ENCODE measurements around the gene SPATS2. TPM values are rescaled to one million over a fixed set of nuclear protein-coding genes. Genes with fewer than 3 reads are reported as not detected.
A peak's percentile ranks its signal among the peaks of the same experiment; 100 is the strongest.

Gene SPATS2
- polyA plus RNA-seq, 1 of the 3 experiments (the other 2 are of a cell fraction): 72.9 TPM

GRCh38 chr12:49564686-49565405, 197.6 kb downstream of the SPATS2 start:
- Histone ChIP-seq H3K4me3 (ENCODE audit: low read depth in 2 of 2, low read length in 1 of 2) (no peak overlapping the region), H3K4me1 (ENCODE audit: control insufficient read depth in 1 of 2, insufficient read depth in 2 of 2, low read depth in 1 of 2, low read length in 1 of 2) (peaks cover 3 to 11% of the 10 kb centered on the region in 2 experiments; a peak in 3 of 4 replicates), H3K79me2 (ENCODE audit: insufficient read depth) (peaks cover 44% of the 10 kb centered on the region), H4K20me1 (ENCODE audit: insufficient read depth) (no peaks in the 10 kb centered on the region), H3K9me2 (no peaks in the 10 kb centered on the region), H3K27me3 (ENCODE audit: insufficient read depth) (no peaks in the 10 kb centered on the region), H3K36me3 (replicated peaks in 1 of 2; ENCODE audit: control insufficient read depth in 1 of 2, insufficient read depth in 2 of 2, low read length in 1 of 2) (peaks cover 17 to 54% of the 10 kb centered on the region in 2 experiments), H3K9ac (no peak overlapping the region), H3F3A (replicated peaks; ENCODE audit: insufficient read depth) (no peaks in the 10 kb centered on the region), H3K27ac (ENCODE audit: low read depth in 2 of 2, low read length in 1 of 2) (no peak overlapping the region), H2AFZ (ENCODE audit: low read depth) (no peak overlapping the region), H3K9me3 (no peaks in the 10 kb centered on the region), H3K4me2 (no peak overlapping the region)
- TF ChIP-seq ELF1 (IDR thresholded peaks at IDR 0.05): no peak
- TF ChIP-seq RXRA (IDR thresholded peaks at IDR 0.05; ENCODE audit: borderline replicate concordance, low read depth): no peak
- TF ChIP-seq RCOR1 (IDR thresholded peaks at IDR 0.05; ENCODE audit: low read length): no peak
- no peak for TF ChIP-seq MAX (IDR thresholded peaks at IDR 0.05; ENCODE audit: low read depth)
- no peak for TF ChIP-seq USF2 (IDR thresholded peaks at IDR 0.05; ENCODE audit: borderline replicate concordance, low read depth, low read length)
- TF ChIP-seq SMC3 (IDR thresholded peaks at IDR 0.05; ENCODE audit: low read depth, low read length): no peak
- no peak for TF ChIP-seq FOSL2 (IDR thresholded peaks at IDR 0.05; ENCODE audit: borderline replicate concordance, low read depth)
- no peak for TF ChIP-seq CHD2 (IDR thresholded peaks at IDR 0.05; ENCODE audit: low read length, partially characterized antibody)
- no peak for TF ChIP-seq CTCF (IDR thresholded peaks at IDR 0.05)
- CTCF ChIA-PET: interaction anchor here (0.6 to 4.8 kb wide), 7 partner anchors 11 to 218 kb away, joined by 3 to 20 read pairs (median 6); partner anchors contain the start of gene PRPF40B
- peak; percentile 5 for DNase-seq
- 95% methylated on average over 8 of the region's 8 CpGs for WGBS (ENCODE audit: low lambda C conversion rate)
- POLR2A ChIA-PET: no interaction called here

GRCh38 chr12:49565406-49566265, 198.4 kb downstream of the SPATS2 start:
- no peak for DNase-seq
- TF ChIP-seq GATA2 (CRISPR knock-in tag; IDR thresholded peaks at IDR 0.05) (no peak), NFIC (IDR thresholded peaks at IDR 0.05; ENCODE audit: borderline replicate concordance) (no peak), JUND (IDR thresholded peaks at IDR 0.05) (no peak), FOSL2 (IDR thresholded peaks at IDR 0.05; ENCODE audit: borderline replicate concordance, low read depth) (no peak), MXI1 (IDR thresholded peaks at IDR 0.05; ENCODE audit: low read depth, low read length) (no peak), IRF3 (IDR thresholded peaks at IDR 0.05; ENCODE audit: low read depth, low read length) (no peak), SIN3A (IDR thresholded peaks at IDR 0.05; ENCODE audit: borderline replicate concordance, low read depth, low read length) (no peak), USF2 (IDR thresholded peaks at IDR 0.05; ENCODE audit: borderline replicate concordance, low read depth, low read length) (no peak)
- CTCF ChIA-PET: interaction anchor here (0.6 to 4.8 kb wide), 9 partner anchors 12 to 228 kb away, joined by 3 to 20 read pairs (median 4); partner anchors contain the start of gene PRPF40B
- Histone ChIP-seq H3K4me3 (ENCODE audit: low read depth in 2 of 2, low read length in 1 of 2) (no peak overlapping the region), H3K9ac (no peak overlapping the region), H3K36me3 (replicated peaks in 1 of 2; ENCODE audit: control insufficient read depth in 1 of 2, insufficient read depth in 2 of 2, low read length in 1 of 2) (peaks cover 15 to 46% of the 10 kb centered on the region in 2 experiments), H4K20me1 (ENCODE audit: insufficient read depth) (no peaks in the 10 kb centered on the region), H3K4me1 (ENCODE audit: control insufficient read depth in 1 of 2, insufficient read depth in 2 of 2, low read depth in 1 of 2, low read length in 1 of 2) (peaks cover 7 to 11% of the 10 kb centered on the region in 2 experiments; a peak in 3 of 4 replicates), H3K9me2 (no peaks in the 10 kb centered on the region), H3K79me2 (ENCODE audit: insufficient read depth) (peaks cover 52% of the 10 kb centered on the region), H3K27me3 (ENCODE audit: insufficient read depth) (no peaks in the 10 kb centered on the region), H3K9me3 (no peaks in the 10 kb centered on the region), H3K4me2 (no peak overlapping the region), H2AFZ (ENCODE audit: low read depth) (no peak overlapping the region), H3F3A (replicated peaks; ENCODE audit: insufficient read depth) (no peaks in the 10 kb centered on the region), H3K27ac (ENCODE audit: low read depth in 2 of 2, low read length in 1 of 2) (no peak overlapping the region)
- POLR2A ChIA-PET: no interaction called here
- 96% methylated on average over 12 of the region's 12 CpGs for WGBS (ENCODE audit: low lambda C conversion rate)
